ENCODE measurements around the gene CPNE5. TPM values are rescaled to one million over a fixed set of nuclear protein-coding genes. Genes with fewer than 3 reads are reported as not detected.
A peak's percentile ranks its signal among the peaks of the same experiment; 100 is the strongest.

Gene CPNE5
- total RNA-seq, 1 experiment from 2014 or later = not detected

DNA sequence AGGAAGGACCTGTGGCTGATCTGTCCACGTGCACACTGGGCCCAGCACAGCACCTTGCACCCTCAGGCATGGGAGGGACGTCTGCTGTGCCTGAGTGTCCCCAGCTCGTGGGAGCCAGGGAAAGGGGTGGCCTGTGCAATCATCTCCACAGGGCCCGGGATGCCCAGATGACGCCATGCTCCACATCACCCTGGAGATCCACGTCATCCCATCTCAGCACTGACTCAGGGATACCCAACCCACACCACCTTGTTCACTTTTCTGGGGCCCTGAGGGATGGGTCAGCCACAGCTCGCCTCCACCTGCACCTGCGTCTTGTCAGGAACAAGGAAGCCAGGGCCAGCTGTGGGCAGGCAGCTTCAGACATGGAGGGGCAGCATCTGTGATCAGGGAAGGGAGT, 93.4 kb downstream of the CPNE5 start:
- no peaks in the 10 kb centered on the region for H3K9me3 ChIP-seq
- no TSS peak for BruUV-seq (replicated peaks)
- H3K27ac Mint-ChIP-seq (ENCODE audit: unreplicated experiment) = no peak overlapping the region
- ChIA-PET POLR2A (no interaction called here), CTCF (no interaction called here)
- H3K36me3 ChIP-seq (ENCODE audit: control insufficient read depth, insufficient read depth, low read length) = no peaks in the 10 kb centered on the region
- no peak overlapping the region for H3K4me3 ChIP-seq (ENCODE audit: low read depth, low read length)
- DNase-seq = no peak
- no peaks in the 10 kb centered on the region for H3K9me3 Mint-ChIP-seq (ENCODE audit: unreplicated experiment)
- no peaks in the 10 kb centered on the region for H3K27me3 ChIP-seq (replicated peaks; ENCODE audit: control insufficient read depth, insufficient read depth, low read length)
- intact Hi-C loops (cut with micrococcal nuclease; ENCODE audit: unreplicated experiment) = no loop called here
- H3K4me1 ChIP-seq = peaks cover 21% of the 10 kb centered on the region
- H3K4me1 Mint-ChIP-seq (ENCODE audit: low read depth, unreplicated experiment) = peaks cover 10% of the 10 kb centered on the region
- H3K27me3 Mint-ChIP-seq (ENCODE audit: insufficient read depth, unreplicated experiment) = no peaks in the 10 kb centered on the region
- H3K4me3 Mint-ChIP-seq (ENCODE audit: unreplicated experiment) = no peak overlapping the region
- TF ChIP-seq, protein P1, sequence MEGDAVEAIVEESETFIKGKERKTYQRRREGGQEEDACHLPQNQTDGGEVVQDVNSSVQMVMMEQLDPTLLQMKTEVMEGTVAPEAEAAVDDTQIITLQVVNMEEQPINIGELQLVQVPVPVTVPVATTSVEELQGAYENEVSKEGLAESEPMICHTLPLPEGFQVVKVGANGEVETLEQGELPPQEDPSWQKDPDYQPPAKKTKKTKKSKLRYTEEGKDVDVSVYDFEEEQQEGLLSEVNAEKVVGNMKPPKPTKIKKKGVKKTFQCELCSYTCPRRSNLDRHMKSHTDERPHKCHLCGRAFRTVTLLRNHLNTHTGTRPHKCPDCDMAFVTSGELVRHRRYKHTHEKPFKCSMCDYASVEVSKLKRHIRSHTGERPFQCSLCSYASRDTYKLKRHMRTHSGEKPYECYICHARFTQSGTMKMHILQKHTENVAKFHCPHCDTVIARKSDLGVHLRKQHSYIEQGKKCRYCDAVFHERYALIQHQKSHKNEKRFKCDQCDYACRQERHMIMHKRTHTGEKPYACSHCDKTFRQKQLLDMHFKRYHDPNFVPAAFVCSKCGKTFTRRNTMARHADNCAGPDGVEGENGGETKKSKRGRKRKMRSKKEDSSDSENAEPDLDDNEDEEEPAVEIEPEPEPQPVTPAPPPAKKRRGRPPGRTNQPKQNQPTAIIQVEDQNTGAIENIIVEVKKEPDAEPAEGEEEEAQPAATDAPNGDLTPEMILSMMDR (IDR thresholded peaks at IDR 0.05; ENCODE audit: insufficient read depth in 1 of 2, low read depth in 1 of 2, low read length in 1 of 2, severe bottlenecking in 1 of 2, unreplicated experiment in 1 of 2) = no peak
- no peaks in the 10 kb centered on the region for H3K36me3 Mint-ChIP-seq (ENCODE audit: insufficient read depth, unreplicated experiment)

DNA sequence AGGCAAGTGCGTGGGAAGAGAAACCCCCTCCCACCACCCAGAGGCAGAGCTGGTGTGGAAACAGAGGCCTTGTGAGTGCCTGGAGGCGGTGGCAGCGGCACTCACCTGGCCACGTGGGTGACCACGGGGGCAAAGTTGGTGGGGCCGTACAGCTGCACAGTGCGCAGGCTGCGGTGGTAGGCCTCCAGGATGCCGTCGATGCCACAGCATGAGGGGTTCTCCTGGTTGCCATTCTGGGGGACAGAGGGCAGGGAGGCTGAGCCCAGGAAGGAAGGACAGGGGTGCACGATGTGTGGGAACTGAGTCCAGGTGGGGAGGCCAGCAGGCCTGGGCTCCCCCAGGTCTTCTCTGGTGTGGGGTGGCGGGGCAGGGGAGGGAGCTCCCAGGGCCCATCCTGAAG, 94.0 kb downstream of the CPNE5 start:
- Histone ChIP-seq H3K36me3 (ENCODE audit: control insufficient read depth, insufficient read depth, low read length) (no peaks in the 10 kb centered on the region), H3K27me3 (replicated peaks; ENCODE audit: control insufficient read depth, insufficient read depth, low read length) (no peaks in the 10 kb centered on the region), H3K4me3 (ENCODE audit: low read depth, low read length) (no peak overlapping the region), H3K9me3 (no peaks in the 10 kb centered on the region), H3K4me1 (peaks cover 21% of the 10 kb centered on the region)
- H3K27ac Mint-ChIP-seq (ENCODE audit: unreplicated experiment) = no peak overlapping the region
- no peak for DNase-seq
- intact Hi-C loops (cut with micrococcal nuclease; ENCODE audit: unreplicated experiment) = no loop called here
- H3K4me1 Mint-ChIP-seq (ENCODE audit: low read depth, unreplicated experiment) = peaks cover 10% of the 10 kb centered on the region
- TF ChIP-seq, protein P1 (IDR thresholded peaks at IDR 0.05; ENCODE audit: insufficient read depth in 1 of 2, low read depth in 1 of 2, low read length in 1 of 2, severe bottlenecking in 1 of 2, unreplicated experiment in 1 of 2) = no peak
- no peak overlapping the region for H3K4me3 Mint-ChIP-seq (ENCODE audit: unreplicated experiment)
- H3K27me3 Mint-ChIP-seq (ENCODE audit: insufficient read depth, unreplicated experiment) = no peaks in the 10 kb centered on the region
- H3K9me3 Mint-ChIP-seq (ENCODE audit: unreplicated experiment) = no peaks in the 10 kb centered on the region
- CTCF ChIA-PET = no interaction called here
- POLR2A ChIA-PET = no interaction called here
- BruUV-seq (replicated peaks) = no TSS peak
- no peaks in the 10 kb centered on the region for H3K36me3 Mint-ChIP-seq (ENCODE audit: insufficient read depth, unreplicated experiment)

DNA sequence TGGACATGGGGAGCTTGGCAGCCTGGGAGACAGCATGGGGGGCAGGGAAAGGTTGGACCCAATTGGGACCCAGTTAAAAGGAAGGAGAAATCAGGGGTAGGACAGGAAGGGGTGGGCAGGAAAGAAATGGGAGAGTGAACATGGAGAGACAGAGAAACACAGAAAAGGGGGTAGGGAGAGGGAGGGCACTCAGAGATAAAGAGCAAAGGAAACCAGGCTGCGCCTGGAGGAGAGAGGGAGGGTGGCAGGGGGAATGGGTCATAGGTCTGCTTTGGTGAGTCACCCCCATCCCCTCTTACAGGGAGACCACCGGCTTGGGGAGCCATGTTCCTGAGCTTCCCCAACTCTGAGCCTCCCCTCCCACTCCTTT, 95.0 kb downstream of the CPNE5 start:
- intact Hi-C loops (cut with micrococcal nuclease; ENCODE audit: unreplicated experiment) = no loop called here
- no peak overlapping the region for H3K4me3 Mint-ChIP-seq (ENCODE audit: unreplicated experiment)
- Histone ChIP-seq H3K9me3 (no peaks in the 10 kb centered on the region), H3K4me1 (peaks cover 21% of the 10 kb centered on the region), H3K36me3 (ENCODE audit: control insufficient read depth, insufficient read depth, low read length) (no peaks in the 10 kb centered on the region), H3K27me3 (replicated peaks; ENCODE audit: control insufficient read depth, insufficient read depth, low read length) (no peaks in the 10 kb centered on the region), H3K4me3 (ENCODE audit: low read depth, low read length) (no peak overlapping the region)
- no peaks in the 10 kb centered on the region for H3K27me3 Mint-ChIP-seq (ENCODE audit: insufficient read depth, unreplicated experiment)
- CTCF ChIA-PET = no interaction called here
- DNase-seq = no peak
- BruUV-seq (replicated peaks) = no TSS peak
- peak overlapping the region; percentile 64 for H3K27ac Mint-ChIP-seq (ENCODE audit: unreplicated experiment)
- H3K36me3 Mint-ChIP-seq (ENCODE audit: insufficient read depth, unreplicated experiment) = no peaks in the 10 kb centered on the region
- H3K4me1 Mint-ChIP-seq (ENCODE audit: low read depth, unreplicated experiment) = peaks cover 10% of the 10 kb centered on the region
- H3K9me3 Mint-ChIP-seq (ENCODE audit: unreplicated experiment) = no peaks in the 10 kb centered on the region
- TF ChIP-seq, protein P1 (IDR thresholded peaks at IDR 0.05; ENCODE audit: insufficient read depth in 1 of 2, low read depth in 1 of 2, low read length in 1 of 2, severe bottlenecking in 1 of 2, unreplicated experiment in 1 of 2) = no peak
- POLR2A ChIA-PET = no interaction called here
